ENCODE measurements around the gene RASL10B. TPM values are rescaled to one million over a fixed set of nuclear protein-coding genes. Genes with fewer than 3 reads are reported as not detected.
"Not testable (repeated sequence)": the region's sequence is repeated elsewhere in the genome, so short reads cannot be mapped to it uniquely, and the experiment has no call there.

Gene RASL10B
- total and polyA plus RNA-seq, 7 donors = 3.4 to 10.7 (median 6.8) TPM

DNA sequence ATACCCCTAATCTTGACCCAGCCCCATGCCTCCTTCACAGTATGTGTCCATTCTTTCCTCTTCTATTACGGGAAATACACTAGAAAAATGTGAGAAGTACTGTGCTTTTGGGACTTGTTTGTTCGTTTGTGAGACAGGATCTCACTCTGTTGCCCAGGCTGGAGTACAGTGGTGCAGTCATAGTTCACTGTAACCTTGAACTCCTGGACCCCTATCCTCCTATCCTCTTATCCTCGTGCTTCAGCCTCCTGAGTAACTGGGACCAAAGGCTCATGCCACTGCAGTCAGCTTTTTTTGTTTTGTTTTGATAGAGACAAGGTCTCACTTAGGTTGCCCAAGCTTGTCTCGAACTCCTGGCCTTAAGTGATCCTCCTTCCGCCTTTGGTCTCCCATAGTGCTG, 29.9 kb upstream of the RASL10B start:
- no peaks in the 10 kb centered on the region for H3K4me1 ChIP-seq
- H3K36me3 ChIP-seq (ENCODE audit: insufficient read depth in 1 of 2, low read depth in 1 of 2) = peaks cover 0 to 4% of the 10 kb centered on the region in 2 donors
- no peaks in the 10 kb centered on the region for H3K27me3 ChIP-seq (ENCODE audit: insufficient read depth in 3 of 3, low read length in 2 of 3)
- DNase-seq = no peak
- H3K4me3 ChIP-seq = no peak overlapping the region
- no peak for ATAC-seq
- intact Hi-C loops (cut with DNase I) = no loop called here
- 89 to 93% (median 90%) methylated on average over 5 of the region's 5 CpGs for WGBS, 3 donors
- no peak overlapping the region for H3K27ac ChIP-seq
- TF ChIP-seq, protein P1, sequence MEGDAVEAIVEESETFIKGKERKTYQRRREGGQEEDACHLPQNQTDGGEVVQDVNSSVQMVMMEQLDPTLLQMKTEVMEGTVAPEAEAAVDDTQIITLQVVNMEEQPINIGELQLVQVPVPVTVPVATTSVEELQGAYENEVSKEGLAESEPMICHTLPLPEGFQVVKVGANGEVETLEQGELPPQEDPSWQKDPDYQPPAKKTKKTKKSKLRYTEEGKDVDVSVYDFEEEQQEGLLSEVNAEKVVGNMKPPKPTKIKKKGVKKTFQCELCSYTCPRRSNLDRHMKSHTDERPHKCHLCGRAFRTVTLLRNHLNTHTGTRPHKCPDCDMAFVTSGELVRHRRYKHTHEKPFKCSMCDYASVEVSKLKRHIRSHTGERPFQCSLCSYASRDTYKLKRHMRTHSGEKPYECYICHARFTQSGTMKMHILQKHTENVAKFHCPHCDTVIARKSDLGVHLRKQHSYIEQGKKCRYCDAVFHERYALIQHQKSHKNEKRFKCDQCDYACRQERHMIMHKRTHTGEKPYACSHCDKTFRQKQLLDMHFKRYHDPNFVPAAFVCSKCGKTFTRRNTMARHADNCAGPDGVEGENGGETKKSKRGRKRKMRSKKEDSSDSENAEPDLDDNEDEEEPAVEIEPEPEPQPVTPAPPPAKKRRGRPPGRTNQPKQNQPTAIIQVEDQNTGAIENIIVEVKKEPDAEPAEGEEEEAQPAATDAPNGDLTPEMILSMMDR (IDR thresholded peaks at IDR 0.05) = no peak
- no peaks in the 10 kb centered on the region for H3K9me3 ChIP-seq

DNA sequence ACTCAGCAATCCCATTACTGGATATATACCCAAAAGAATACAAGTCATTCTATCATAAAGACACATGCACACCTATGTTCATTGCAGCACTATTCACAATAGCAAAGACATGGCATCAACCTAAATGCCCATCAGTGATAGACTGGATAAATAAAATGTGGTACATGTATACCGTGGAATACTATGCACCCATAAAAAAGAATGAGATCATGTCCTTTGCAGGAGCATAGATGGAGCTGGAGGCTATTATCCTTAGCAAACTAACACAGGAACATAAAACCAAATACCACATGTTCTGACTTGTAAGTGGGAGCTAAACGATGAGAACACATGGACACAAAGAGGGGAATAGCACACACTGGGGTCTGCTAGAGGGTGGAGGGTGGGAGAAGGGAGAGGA, 28.1 kb upstream of the RASL10B start:
- DNase-seq; H3K9me3 ChIP-seq; intact Hi-C loops (cut with DNase I); H3K4me3 ChIP-seq; H3K4me1 ChIP-seq; ATAC-seq; H3K36me3 ChIP-seq (ENCODE audit: insufficient read depth in 1 of 2, low read depth in 1 of 2); H3K27me3 ChIP-seq (ENCODE audit: insufficient read depth in 3 of 3, low read length in 2 of 3); H3K27ac ChIP-seq: not testable (repeated sequence)
- WGBS, 3 donors = 97 to 100% (median 99%) methylated on average over 2 of the region's 2 CpGs

DNA sequence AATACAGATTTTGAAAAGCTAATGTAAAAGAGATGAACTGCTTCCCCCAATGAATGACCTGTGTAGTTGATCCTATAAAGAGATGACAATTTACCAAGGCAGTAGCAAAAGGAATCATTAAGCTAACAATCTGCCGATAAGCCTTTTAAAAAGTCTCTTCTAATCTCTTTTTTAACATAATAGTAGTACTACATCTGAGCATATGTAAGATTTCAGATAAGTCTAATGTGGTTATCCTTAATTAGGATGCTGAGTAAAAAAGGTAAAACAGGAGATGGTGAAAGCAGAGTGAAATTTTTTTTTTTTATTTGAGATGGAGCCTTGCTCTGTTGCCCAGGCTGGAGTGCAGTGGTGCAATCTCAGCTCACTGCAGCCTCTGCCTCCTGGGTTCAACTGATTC, 26.2 kb upstream of the RASL10B start:
- no peak for ATAC-seq
- H3K27me3 ChIP-seq (ENCODE audit: insufficient read depth in 3 of 3, low read length in 2 of 3) = no peaks in the 10 kb centered on the region
- peaks cover 24% of the 10 kb centered on the region for H3K4me1 ChIP-seq
- no peak overlapping the region for H3K27ac ChIP-seq
- H3K36me3 ChIP-seq (ENCODE audit: insufficient read depth in 1 of 2, low read depth in 1 of 2) = peaks cover 3 to 14% of the 10 kb centered on the region in 2 donors
- intact Hi-C loops (cut with DNase I) = no loop called here
- TF ChIP-seq, protein P1 (IDR thresholded peaks at IDR 0.05) = no peak
- whole genome bisulfite sequencing, 3 donors = 100% methylated on average over 1 of the region's 1 CpG
- DNase-seq = no peak
- H3K4me3 ChIP-seq = no peak overlapping the region
- no peaks in the 10 kb centered on the region for H3K9me3 ChIP-seq

DNA sequence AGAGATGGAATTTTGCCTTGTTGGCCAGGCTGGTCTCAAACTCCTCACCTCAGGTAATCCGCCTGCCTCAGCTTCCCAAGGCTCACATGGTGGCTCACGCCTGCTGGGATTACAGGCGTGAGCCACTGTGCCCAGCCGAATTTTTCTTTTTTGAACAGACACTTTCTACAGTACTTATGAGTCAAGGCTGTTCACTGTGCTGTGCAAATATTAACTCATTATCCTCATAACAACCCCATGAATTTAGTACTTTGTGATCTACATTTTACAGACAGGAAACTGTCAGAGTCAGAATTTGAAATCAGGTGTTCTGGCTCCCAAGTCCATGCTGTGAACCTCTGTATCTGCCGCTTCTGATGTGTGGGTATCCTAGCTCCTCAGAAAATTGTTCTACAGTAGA, 25.7 kb upstream of the RASL10B start:
- Histone ChIP-seq H3K27me3 (ENCODE audit: insufficient read depth in 3 of 3, low read length in 2 of 3) (no peaks in the 10 kb centered on the region), H3K4me1 (peaks cover 26% of the 10 kb centered on the region), H3K36me3 (ENCODE audit: insufficient read depth in 1 of 2, low read depth in 1 of 2) (peaks cover 3 to 17% of the 10 kb centered on the region in 2 donors), H3K4me3 (no peak overlapping the region), H3K27ac (no peak overlapping the region), H3K9me3 (no peaks in the 10 kb centered on the region)
- TF ChIP-seq, protein P1 (IDR thresholded peaks at IDR 0.05) = no peak
- intact Hi-C loops (cut with DNase I) = no loop called here
- WGBS, 3 donors = 74 to 92% (median 82%) methylated on average over 5 of the region's 5 CpGs
- no peak for ATAC-seq
- DNase-seq = no peak

DNA sequence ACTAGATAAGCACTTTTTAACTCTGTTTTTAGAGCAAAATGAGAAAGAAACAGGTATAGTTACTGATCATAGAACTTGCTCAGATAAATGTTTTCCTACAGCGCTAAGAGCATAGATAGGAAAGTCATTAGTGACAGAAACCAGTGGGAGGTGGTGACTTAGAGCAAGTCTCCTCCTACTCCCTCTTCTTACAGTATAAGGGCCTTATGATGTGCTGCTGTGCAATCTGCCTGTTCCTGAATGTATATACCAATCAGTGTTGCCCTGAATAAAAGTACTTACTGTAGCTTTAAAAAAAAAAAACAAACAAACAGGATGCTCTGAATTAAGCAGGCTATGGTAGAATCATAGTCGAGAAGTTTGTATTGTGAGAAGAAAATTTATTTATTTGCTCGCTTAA, 23.3 kb upstream of the RASL10B start:
- peaks cover 34% of the 10 kb centered on the region for H3K4me1 ChIP-seq
- WGBS, 3 donors = 68 to 75% (median 74%) methylated on average over 3 of the region's 3 CpGs
- TF ChIP-seq, protein P1 (IDR thresholded peaks at IDR 0.05) = no peak
- no peak overlapping the region for H3K27ac ChIP-seq
- peaks cover 3 to 18% of the 10 kb centered on the region in 2 donors for H3K36me3 ChIP-seq (ENCODE audit: insufficient read depth in 1 of 2, low read depth in 1 of 2)
- ATAC-seq (no peak), DNase-seq (no peak)
- H3K4me3 ChIP-seq = no peak overlapping the region
- intact Hi-C loops (cut with DNase I) = no loop called here
- H3K27me3 ChIP-seq (ENCODE audit: insufficient read depth in 3 of 3, low read length in 2 of 3) = no peaks in the 10 kb centered on the region
- H3K9me3 ChIP-seq = no peaks in the 10 kb centered on the region
